ENCODE data around the gene PIP4K2A. TPM values are rescaled to one million over a fixed set of nuclear protein-coding genes. Genes with fewer than 3 reads are reported as not detected.
"Not testable (repeated sequence)": the region's sequence is repeated elsewhere in the genome, so short reads cannot be mapped to it uniquely, and the experiment has no call there.

Gene PIP4K2A
- total RNA-seq, 4 donors from 2014 or later: 2.6 to 14.9 (median 12.4) TPM

GRCh38 chr10:22531008-22531407 is 183.4 kb downstream of the PIP4K2A start:
- intact Hi-C loops (cut with DNase I; ENCODE audit: low total_unique reads): no loop called here
- no peak overlapping the region for H3K27ac ChIP-seq
- TF ChIP-seq CTCF (IDR thresholded peaks at IDR 0.05) (no peak), POLR2A (IDR thresholded peaks at IDR 0.05) (no peak), POLR2AphosphoS5 (IDR thresholded peaks at IDR 0.05) (no peak), EP300 (IDR thresholded peaks at IDR 0.05; ENCODE audit: low read depth) (no peak)
- 43 to 81% methylated on average over 1 to 3 of the region's 3 CpGs for WGBS, 2 donors (ENCODE audit: low coverage in 1 of 2)
- no peak overlapping the region for H3K4me3 ChIP-seq
- no peaks in the 10 kb centered on the region for H3K4me1 ChIP-seq
- no peak for DNase-seq
- no peaks in the 10 kb centered on the region for H3K27me3 ChIP-seq
- H3K9me3 ChIP-seq: peaks cover 0 to 3% of the 10 kb centered on the region in 2 donors
- H3K36me3 ChIP-seq: no peaks in the 10 kb centered on the region
- in situ Hi-C loops (cut with MboI; ENCODE audit: low pct_ligation_motif_present in 1 of 4, low pct_unique_long_range_greater_than_20kb in 1 of 4, low sequenced_read_pairs in 3 of 4): no loop called here

- Histone ChIP-seq H3K36me3 (no peaks in the 10 kb centered on the region), H3K4me3 (no peak overlapping the region), H3K27me3 (no peaks in the 10 kb centered on the region), H3K9me3 (peaks cover 3 to 7% of the 10 kb centered on the region in 2 donors), H3K27ac (no peak overlapping the region), H3K4me1 (no peaks in the 10 kb centered on the region)
- in situ Hi-C loops (cut with MboI; ENCODE audit: low pct_ligation_motif_present in 1 of 4, low pct_unique_long_range_greater_than_20kb in 1 of 4, low sequenced_read_pairs in 3 of 4): no loop called here
- no peak for TF ChIP-seq POLR2AphosphoS5 (IDR thresholded peaks at IDR 0.05)
- TF ChIP-seq EP300 (IDR thresholded peaks at IDR 0.05; ENCODE audit: low read depth): no peak
- no peak for TF ChIP-seq POLR2A (IDR thresholded peaks at IDR 0.05)
- no peak for TF ChIP-seq CTCF (IDR thresholded peaks at IDR 0.05)
- WGBS, 2 donors (ENCODE audit: low coverage in 1 of 2): 93 to 100% methylated on average over 2 of the region's 2 CpGs
- DNase-seq: no peak
- intact Hi-C loops (cut with DNase I; ENCODE audit: low total_unique reads): no loop called here
These were observed 186.9 kb downstream of the PIP4K2A start for GRCh38 chr10:22527520-22527919.

- H3K9me3 ChIP-seq; DNase-seq; intact Hi-C loops (cut with DNase I; ENCODE audit: low total_unique reads); H3K27me3 ChIP-seq; H3K4me3 ChIP-seq; H3K36me3 ChIP-seq; H3K27ac ChIP-seq; H3K4me1 ChIP-seq; in situ Hi-C loops (cut with MboI; ENCODE audit: low pct_ligation_motif_present in 1 of 4, low pct_unique_long_range_greater_than_20kb in 1 of 4, low sequenced_read_pairs in 3 of 4): not testable (repeated sequence)
These were observed 190.0 kb downstream of the PIP4K2A start for GRCh38 chr10:22524333-22524732.

GRCh38 chr10:22520645-22521044 is 193.7 kb downstream of the PIP4K2A start:
- intact Hi-C loops (cut with DNase I; ENCODE audit: low total_unique reads); H3K9me3 ChIP-seq; H3K4me3 ChIP-seq; DNase-seq; H3K27me3 ChIP-seq; H3K4me1 ChIP-seq; H3K36me3 ChIP-seq; in situ Hi-C loops (cut with MboI; ENCODE audit: low pct_ligation_motif_present in 1 of 4, low pct_unique_long_range_greater_than_20kb in 1 of 4, low sequenced_read_pairs in 3 of 4); H3K27ac ChIP-seq: not testable (repeated sequence)

- WGBS, 2 donors (ENCODE audit: low coverage in 1 of 2): 75 to 83% methylated on average over 3 of the region's 3 CpGs
- Histone ChIP-seq H3K4me1 (peaks cover 0 to 5% (median 0%) of the 10 kb centered on the region in 4 donors), H3K4me3 (no peak overlapping the region), H3K36me3 (no peaks in the 10 kb centered on the region), H3K9me3 (peaks cover 0 to 3% of the 10 kb centered on the region in 2 donors), H3K27ac (no peak overlapping the region), H3K27me3 (peaks cover 14% of the 10 kb centered on the region)
- in situ Hi-C loops (cut with MboI; ENCODE audit: low pct_ligation_motif_present in 1 of 4, low pct_unique_long_range_greater_than_20kb in 1 of 4, low sequenced_read_pairs in 3 of 4): no loop called here
- TF ChIP-seq POLR2A (IDR thresholded peaks at IDR 0.05): no peak
- no peak for TF ChIP-seq EP300 (IDR thresholded peaks at IDR 0.05; ENCODE audit: low read depth)
- TF ChIP-seq CTCF (IDR thresholded peaks at IDR 0.05): no peak
- TF ChIP-seq POLR2AphosphoS5 (IDR thresholded peaks at IDR 0.05): no peak
- DNase-seq: no peak
- intact Hi-C loops (cut with DNase I; ENCODE audit: low total_unique reads): no loop called here
These were observed 196.1 kb downstream of the PIP4K2A start for GRCh38 chr10:22518167-22518724.
